ENCODE results near the gene IRX2.

Gene IRX2

GRCh38 chr5:2739360-2740050 is 12.0 kb downstream of the IRX2 start:
- H3K27me3 Mint-ChIP-seq, result peaks cover 67% of the 10 kb centered on the region
- no peak for DNase-seq
- no peak overlapping the region for H3K4me3 Mint-ChIP-seq
- H3K4me1 Mint-ChIP-seq (ENCODE audit: low read depth), result no peaks in the 10 kb centered on the region
- H3K36me3 Mint-ChIP-seq (ENCODE audit: low read depth), result no peaks in the 10 kb centered on the region
- H3K27ac Mint-ChIP-seq, result no peak overlapping the region
- no peaks in the 10 kb centered on the region for H3K9me3 Mint-ChIP-seq

GRCh38 chr5:2738700-2739359 is 12.6 kb downstream of the IRX2 start:
- Mint-ChIP-seq H3K4me3 (no peak overlapping the region), H3K9me3 (no peaks in the 10 kb centered on the region), H3K27ac (no peak overlapping the region), H3K36me3 (ENCODE audit: low read depth) (no peaks in the 10 kb centered on the region), H3K4me1 (ENCODE audit: low read depth) (no peaks in the 10 kb centered on the region), H3K27me3 (peaks cover 60% of the 10 kb centered on the region)
- no peak for DNase-seq

DNA sequence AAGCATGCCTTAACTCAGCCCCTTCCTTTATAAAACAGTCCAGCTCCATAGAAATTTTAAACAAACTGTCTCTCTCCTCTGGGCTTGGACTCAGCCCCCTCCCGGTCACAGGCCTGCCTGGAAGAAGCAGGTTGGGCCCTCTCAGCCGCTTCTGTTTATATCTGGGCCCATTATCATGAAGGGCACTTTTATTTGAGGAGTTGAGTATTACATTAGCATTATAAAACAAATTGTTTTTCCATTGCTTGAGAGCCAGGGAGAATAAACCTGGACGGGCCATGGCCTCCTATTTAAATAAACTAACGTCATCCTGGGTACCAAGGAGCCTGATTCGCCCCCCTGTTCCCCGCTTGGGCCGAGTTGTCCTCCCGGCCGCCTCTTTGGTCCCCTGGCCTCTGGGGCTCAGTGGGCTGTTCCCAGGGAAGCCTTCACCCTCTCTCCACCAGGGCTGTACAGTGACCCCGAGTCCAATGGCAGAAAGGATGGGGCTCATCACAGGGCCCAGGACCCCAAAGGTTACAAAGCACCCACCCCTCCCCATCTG is 13.2 kb downstream of the IRX2 start:
- Mint-ChIP-seq H3K27ac (no peak overlapping the region), H3K27me3 (peaks cover 60% of the 10 kb centered on the region), H3K4me1 (ENCODE audit: low read depth) (no peaks in the 10 kb centered on the region), H3K4me3 (no peak overlapping the region), H3K36me3 (ENCODE audit: low read depth) (no peaks in the 10 kb centered on the region), H3K9me3 (no peaks in the 10 kb centered on the region)
- no peak for DNase-seq

DNA sequence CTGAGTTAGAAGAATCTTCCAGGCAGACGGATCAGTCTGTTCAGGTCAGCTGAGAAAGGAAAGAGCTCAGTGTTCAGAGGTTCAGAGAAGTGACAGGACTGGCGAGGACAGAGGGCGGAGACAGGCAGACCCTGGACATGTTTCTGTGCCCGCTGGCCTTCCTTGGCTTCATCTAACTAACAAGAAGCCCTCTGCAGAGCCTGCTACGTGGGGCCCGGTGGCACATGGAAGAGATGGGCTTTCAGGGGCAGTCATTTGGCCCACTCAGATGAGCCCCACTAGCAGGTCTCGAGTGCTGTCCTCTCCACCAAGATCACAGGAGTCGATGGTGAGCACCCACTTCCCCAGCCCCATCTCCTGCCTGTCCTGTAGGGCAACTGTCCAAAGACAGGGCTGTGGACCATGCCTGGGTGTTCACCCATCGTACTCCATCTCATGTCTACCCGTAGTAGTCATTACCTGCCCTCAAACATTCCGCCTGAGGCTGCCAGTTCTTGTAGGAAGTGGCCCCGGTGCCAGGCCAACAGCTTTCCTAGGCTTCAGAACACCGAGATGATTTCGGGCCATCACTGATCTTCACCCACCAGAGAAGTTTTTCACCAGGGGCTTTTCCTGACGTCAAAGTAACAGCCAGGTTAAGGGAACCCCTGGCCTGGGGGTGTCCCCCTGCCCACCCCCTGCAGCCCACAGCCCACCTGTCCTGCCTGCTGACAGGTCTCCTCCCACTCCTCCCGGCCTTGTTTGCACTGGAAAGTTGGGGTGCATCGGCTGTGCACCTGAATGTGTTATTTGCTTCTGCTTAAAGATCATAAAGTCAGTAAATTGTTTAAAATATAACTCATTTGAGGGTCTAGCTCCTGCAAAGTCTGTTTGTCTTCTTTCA is 14.0 kb downstream of the IRX2 start:
- H3K27ac Mint-ChIP-seq, result no peak overlapping the region
- no peak overlapping the region for H3K4me3 Mint-ChIP-seq
- H3K4me1 Mint-ChIP-seq (ENCODE audit: low read depth), result no peaks in the 10 kb centered on the region
- H3K27me3 Mint-ChIP-seq, result peaks cover 55% of the 10 kb centered on the region
- no peak for DNase-seq
- no peaks in the 10 kb centered on the region for H3K36me3 Mint-ChIP-seq (ENCODE audit: low read depth)
- H3K9me3 Mint-ChIP-seq, result no peaks in the 10 kb centered on the region

DNA sequence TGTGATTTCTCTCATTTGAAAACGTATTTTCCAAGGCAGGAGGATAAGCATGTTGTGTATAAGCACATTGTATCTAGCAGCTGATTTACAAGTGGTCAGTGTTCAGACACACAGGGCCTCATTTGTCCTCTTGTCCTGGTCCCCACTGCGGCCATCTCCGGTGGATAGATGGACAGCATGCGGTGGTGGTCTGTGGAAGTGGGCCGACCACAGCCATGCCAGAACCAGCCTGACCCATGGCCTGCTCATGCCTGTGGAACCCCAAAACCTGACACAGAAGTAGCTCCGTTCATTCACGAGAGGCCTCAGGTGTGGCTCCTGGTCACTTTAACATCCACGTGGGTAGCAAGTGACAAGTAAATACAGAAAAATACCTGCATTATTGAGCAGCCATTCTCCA is 14.6 kb downstream of the IRX2 start:
- Mint-ChIP-seq H3K4me3 (no peak overlapping the region), H3K27ac (no peak overlapping the region), H3K27me3 (peaks cover 52% of the 10 kb centered on the region), H3K4me1 (ENCODE audit: low read depth) (no peaks in the 10 kb centered on the region), H3K36me3 (ENCODE audit: low read depth) (no peaks in the 10 kb centered on the region), H3K9me3 (no peaks in the 10 kb centered on the region)
- no peak for DNase-seq

GRCh38 chr5:2735996-2736395 is 15.5 kb downstream of the IRX2 start:
- peaks cover 44% of the 10 kb centered on the region for H3K27me3 Mint-ChIP-seq
- no peak overlapping the region for H3K27ac Mint-ChIP-seq
- H3K4me1 Mint-ChIP-seq (ENCODE audit: low read depth), result no peaks in the 10 kb centered on the region
- no peak overlapping the region for H3K4me3 Mint-ChIP-seq
- no peaks in the 10 kb centered on the region for H3K9me3 Mint-ChIP-seq
- DNase-seq, result no peak
- no peaks in the 10 kb centered on the region for H3K36me3 Mint-ChIP-seq (ENCODE audit: low read depth)

- no peaks in the 10 kb centered on the region for H3K4me1 Mint-ChIP-seq (ENCODE audit: low read depth)
- H3K4me3 Mint-ChIP-seq, result no peak overlapping the region
- H3K27me3 Mint-ChIP-seq, result peaks cover 26% of the 10 kb centered on the region
- DNase-seq, result no peak
- H3K9me3 Mint-ChIP-seq, result no peaks in the 10 kb centered on the region
- no peaks in the 10 kb centered on the region for H3K36me3 Mint-ChIP-seq (ENCODE audit: low read depth)
- no peak overlapping the region for H3K27ac Mint-ChIP-seq
These were observed 18.6 kb downstream of the IRX2 start for GRCh38 chr5:2732850-2733249.

GRCh38 chr5:2732004-2732403 is 19.5 kb downstream of the IRX2 start:
- no peak overlapping the region for H3K27ac Mint-ChIP-seq
- no peak overlapping the region for H3K4me3 Mint-ChIP-seq
- peaks cover 18% of the 10 kb centered on the region for H3K27me3 Mint-ChIP-seq
- H3K36me3 Mint-ChIP-seq (ENCODE audit: low read depth), result no peaks in the 10 kb centered on the region
- no peaks in the 10 kb centered on the region for H3K4me1 Mint-ChIP-seq (ENCODE audit: low read depth)
- H3K9me3 Mint-ChIP-seq, result no peaks in the 10 kb centered on the region
- DNase-seq, result no peak

DNA sequence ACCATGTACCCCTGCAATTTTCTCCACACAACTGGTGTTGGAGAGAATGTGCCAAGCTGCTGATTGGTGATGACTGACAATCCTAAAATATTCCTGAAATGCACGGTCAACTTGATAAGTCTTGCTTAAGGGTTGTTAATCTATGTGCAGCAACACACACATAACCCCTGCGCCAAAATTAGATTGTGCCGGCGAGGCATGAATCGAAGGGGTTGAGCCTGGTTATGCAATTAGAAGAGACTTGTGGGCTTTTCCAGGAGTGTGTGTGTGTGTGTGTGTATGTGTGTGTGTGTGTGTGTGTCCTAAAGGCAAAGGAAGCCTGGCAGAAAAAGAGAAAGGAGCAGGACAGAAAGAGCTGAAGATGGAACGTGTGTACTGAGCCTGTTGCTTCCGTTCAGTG is 22.3 kb downstream of the IRX2 start:
- Mint-ChIP-seq H3K36me3 (ENCODE audit: low read depth) (no peaks in the 10 kb centered on the region), H3K27ac (no peak overlapping the region), H3K4me3 (no peak overlapping the region), H3K4me1 (ENCODE audit: low read depth) (no peaks in the 10 kb centered on the region), H3K9me3 (no peaks in the 10 kb centered on the region), H3K27me3 (peaks cover 8% of the 10 kb centered on the region)
- DNase-seq, result no peak

DNA sequence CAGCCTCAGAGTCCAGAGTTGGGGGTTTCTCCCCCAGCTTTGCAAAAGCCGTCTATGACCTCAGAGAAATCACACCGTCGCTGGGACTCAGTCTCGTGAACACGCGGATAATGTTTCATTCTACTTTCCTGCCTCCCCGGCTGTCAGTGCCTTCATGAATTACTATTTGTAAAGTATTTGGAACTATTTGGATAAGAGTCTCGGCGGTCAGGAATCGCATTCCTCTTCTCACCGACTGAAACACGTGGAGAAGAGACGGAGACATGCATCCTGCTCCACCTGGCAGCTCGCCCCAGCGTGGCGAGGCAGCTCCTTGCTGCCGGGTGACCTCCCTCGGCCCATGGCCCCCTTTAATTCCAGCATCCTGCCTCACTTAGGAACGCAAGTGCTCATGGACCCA is 23.9 kb downstream of the IRX2 start:
- Mint-ChIP-seq H3K9me3 (no peaks in the 10 kb centered on the region), H3K4me1 (ENCODE audit: low read depth) (no peaks in the 10 kb centered on the region), H3K36me3 (ENCODE audit: low read depth) (no peaks in the 10 kb centered on the region), H3K4me3 (no peak overlapping the region), H3K27me3 (peaks cover 3% of the 10 kb centered on the region), H3K27ac (no peak overlapping the region)
- DNase-seq, result no peak

GRCh38 chr5:2725980-2726765 is 25.3 kb downstream of the IRX2 start:
- Mint-ChIP-seq H3K27ac (no peak overlapping the region), H3K4me1 (ENCODE audit: low read depth) (no peaks in the 10 kb centered on the region), H3K4me3 (no peak overlapping the region), H3K9me3 (no peaks in the 10 kb centered on the region), H3K36me3 (ENCODE audit: low read depth) (no peaks in the 10 kb centered on the region), H3K27me3 (no peaks in the 10 kb centered on the region)
- no peak for DNase-seq

DNA sequence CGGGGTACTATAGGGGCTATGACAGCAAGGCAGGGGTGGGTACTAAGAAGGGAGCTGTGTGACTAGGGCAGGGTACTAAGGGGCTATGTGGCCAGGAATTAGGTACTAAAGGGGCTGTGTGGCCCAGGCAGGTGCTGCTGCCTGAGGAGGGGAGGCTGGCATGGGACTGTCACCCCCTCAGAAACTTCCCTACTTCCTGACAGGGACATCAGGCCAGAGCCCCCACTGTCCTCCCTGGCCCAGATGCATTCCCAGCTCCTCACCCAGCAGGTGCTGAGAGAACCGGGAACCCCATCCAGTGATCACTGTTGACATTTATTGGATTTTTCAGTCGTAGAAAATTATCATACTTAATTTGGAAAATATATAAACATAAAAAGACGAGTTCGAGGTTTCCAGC is 26.6 kb downstream of the IRX2 start:
- H3K4me1 Mint-ChIP-seq (ENCODE audit: low read depth), result no peaks in the 10 kb centered on the region
- no peak for DNase-seq
- H3K36me3 Mint-ChIP-seq (ENCODE audit: low read depth), result no peaks in the 10 kb centered on the region
- H3K9me3 Mint-ChIP-seq, result no peaks in the 10 kb centered on the region
- H3K27ac Mint-ChIP-seq, result no peak overlapping the region
- H3K4me3 Mint-ChIP-seq, result no peak overlapping the region
- peaks cover 4% of the 10 kb centered on the region for H3K27me3 Mint-ChIP-seq

DNA sequence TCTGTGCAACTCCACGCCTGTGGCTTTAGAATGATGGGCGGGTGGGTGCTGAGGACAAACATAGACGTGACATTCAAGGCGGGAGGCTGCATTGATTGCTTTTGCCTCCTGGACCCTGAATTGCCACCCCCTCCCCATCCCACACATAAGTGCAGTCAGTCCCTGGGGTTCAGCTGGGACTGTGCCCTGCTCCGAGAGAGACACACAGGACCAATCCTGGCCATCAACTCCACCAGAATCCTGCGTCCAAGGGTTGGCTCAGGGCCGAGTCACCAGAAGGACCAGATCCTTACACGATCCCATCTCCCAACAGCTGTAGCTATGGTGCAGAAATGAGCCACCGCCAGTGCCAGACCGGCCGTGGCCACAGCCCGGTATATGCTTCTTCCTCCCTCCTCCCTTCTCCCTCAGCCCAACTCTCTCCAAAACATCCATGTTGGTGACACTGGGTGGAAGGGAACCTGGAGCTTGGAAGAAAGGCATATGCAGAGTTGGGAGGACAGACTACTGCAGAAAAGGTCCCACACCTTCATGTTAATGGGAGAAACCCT is 27.4 kb downstream of the IRX2 start:
- no peaks in the 10 kb centered on the region for H3K4me1 Mint-ChIP-seq (ENCODE audit: low read depth)
- H3K27me3 Mint-ChIP-seq, result peaks cover 4% of the 10 kb centered on the region
- no peak overlapping the region for H3K4me3 Mint-ChIP-seq
- H3K36me3 Mint-ChIP-seq (ENCODE audit: low read depth), result no peaks in the 10 kb centered on the region
- DNase-seq, result no peak
- no peak overlapping the region for H3K27ac Mint-ChIP-seq
- H3K9me3 Mint-ChIP-seq, result no peaks in the 10 kb centered on the region

DNA sequence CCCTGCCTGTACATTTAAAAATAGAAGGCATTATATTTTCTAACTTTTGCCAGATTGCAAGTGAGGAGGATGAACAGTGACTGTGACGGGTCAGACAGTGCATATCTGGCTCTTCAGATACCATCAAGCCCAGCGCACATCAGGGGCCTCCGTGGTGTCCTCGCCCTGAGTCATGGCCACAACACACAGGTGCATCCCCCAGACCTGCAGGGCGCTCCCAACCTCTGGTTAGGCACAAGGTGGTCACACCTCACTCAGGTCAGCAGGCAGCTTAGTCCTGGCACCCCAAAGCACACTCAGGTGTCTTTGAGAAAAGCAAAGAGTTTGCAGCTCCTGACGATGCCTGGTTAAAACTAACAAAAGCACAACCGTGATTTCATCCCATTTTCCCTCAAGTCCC is 28.6 kb downstream of the IRX2 start:
- H3K27ac Mint-ChIP-seq, result no peak overlapping the region
- no peak overlapping the region for H3K4me3 Mint-ChIP-seq
- no peaks in the 10 kb centered on the region for H3K9me3 Mint-ChIP-seq
- H3K27me3 Mint-ChIP-seq, result peaks cover 4% of the 10 kb centered on the region
- DNase-seq, result no peak
- no peaks in the 10 kb centered on the region for H3K36me3 Mint-ChIP-seq (ENCODE audit: low read depth)
- no peaks in the 10 kb centered on the region for H3K4me1 Mint-ChIP-seq (ENCODE audit: low read depth)

All from activated T-cell treated with anti-CD3 and anti-CD28 coated beads, Interleukin-2, amount 50 U/mL, for 24 hours (primary cell).